ENCODE measurements around the gene TANGO2.
"Not testable (repeated sequence)": the region's sequence is repeated elsewhere in the genome, so short reads cannot be mapped to it uniquely, and the experiment has no call there.

The TANGO2 gene

DNA sequence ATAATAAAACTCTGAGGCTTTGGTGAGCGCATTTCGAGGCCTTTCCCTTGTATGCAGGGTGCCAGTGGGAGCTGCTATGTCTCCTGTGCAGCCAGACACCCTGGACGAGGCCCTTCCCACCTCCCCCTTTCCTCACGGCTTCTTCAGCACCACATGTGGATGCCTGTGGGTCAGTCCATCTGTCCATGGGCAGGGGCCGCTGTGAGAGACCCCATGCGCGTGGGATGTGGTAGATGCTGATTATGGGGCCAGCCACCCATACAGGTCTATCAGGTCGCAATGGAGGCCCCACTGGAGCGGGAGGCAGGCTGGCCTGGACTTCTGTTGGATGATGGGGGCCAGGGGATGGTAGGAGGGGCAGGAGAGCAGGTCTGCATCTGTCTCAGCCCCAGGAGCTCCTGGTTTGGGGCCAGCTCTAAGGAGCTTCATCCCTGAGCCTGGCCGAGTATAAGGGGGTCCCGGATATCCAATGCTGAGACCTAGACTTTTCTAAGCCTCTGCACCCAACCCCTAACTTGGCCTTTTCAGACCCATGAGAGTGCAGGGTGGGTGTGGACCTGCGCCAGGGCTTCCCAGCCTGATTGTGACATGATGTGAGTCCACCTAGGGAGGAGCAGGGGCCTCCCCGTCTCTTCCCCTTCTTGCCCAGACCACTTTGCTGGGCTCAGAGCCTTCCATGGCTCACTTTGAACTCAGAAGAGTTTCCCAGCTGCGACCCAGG, 45.1 kb downstream of the TANGO2 start:
- no peak for DNase-seq (ENCODE audit: low read depth)

DNA sequence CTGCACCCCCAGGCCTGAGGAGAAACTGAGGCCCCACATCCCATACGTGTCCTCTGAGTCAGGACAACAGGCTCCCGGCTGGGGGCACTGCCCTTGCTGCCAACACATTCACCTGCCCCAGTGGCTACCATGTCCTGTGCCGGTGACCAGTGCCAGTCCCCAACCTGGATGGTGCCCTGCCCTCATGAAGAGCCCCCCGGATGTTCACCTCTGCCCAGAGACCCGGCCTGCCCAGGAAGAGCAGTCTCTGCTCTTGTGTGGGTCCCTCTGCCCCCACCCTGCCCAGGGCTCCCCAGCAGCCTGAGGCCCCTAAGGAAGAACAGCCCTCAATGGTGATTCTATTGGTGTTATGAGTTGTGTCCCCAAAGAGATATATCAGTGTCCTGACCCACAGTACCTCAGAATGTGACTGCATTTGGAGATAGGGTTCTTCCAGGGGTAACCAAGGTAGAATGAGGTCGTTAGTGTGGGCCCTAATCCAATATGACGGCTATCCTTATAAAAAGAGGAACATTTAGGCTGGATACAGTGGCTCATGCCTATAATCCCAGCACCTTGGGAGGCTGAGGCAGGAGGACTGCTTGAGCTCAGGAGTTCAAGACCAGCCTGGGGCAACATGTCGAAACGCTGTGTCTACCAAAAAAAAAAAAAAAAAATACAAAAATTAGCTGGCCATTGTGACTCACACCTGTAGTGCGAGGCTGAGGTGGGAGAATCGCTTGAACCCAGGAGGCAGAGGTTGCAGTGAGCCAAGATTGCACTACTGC, 45.9 kb downstream of the TANGO2 start:
- no peak for DNase-seq (ENCODE audit: low read depth)

- DNase-seq (ENCODE audit: low read depth): not testable (repeated sequence)
Observed at GRCh38 chr22:20067384-20067682, 46.4 kb downstream of the TANGO2 start.

DNA sequence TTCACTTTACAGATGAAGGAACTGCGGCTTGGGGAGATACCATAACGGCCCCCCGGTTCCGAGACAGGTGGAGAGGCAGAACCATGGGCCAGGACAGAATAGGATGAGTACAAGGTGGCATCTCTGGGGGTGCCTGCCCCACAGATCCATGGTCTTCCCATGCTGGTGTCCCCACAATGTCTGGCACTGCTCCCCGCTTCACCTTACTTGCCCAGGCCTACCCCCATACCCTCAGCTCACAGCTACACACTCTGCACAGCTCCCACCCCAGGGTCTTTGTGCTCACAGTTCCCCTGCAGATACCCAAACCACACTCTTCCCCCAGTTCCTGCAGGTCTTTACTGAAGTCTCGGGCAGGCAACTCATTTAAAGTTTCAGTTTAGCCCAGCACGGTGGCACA, 47.7 kb downstream of the TANGO2 start:
- DNase-seq (ENCODE audit: low read depth): no peak

- no peak for DNase-seq (ENCODE audit: low read depth)
Observed at GRCh38 chr22:20069331-20070042, 48.6 kb downstream of the TANGO2 start.

DNA sequence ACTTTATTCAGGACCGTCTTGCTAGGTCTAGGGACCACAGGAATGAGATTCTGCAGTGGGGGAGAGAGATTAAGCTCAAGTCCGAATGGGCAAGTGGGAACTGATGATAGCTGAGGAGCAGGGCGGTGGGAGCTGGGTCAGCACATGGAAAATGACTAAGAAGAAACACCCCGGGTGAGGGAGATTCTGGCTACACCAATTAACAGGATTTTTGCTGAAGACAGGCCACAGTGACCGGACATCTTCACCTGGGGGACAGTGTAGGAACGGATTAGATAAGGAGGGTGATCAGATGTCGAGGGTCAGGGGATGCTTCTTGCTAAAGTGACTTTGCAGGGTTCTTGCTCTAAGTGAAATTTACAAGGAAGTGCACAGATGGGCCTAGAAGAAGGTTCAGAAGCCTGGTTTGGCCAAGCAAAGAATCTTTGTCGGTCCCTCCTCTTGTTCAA, 50.6 kb downstream of the TANGO2 start:
- no peak for DNase-seq (ENCODE audit: low read depth)

GRCh38 chr22:20076627-20077172, 55.8 kb downstream of the TANGO2 start:
- DNase-seq (ENCODE audit: low read depth): no peak

GRCh38 chr22:20079745-20080444, 59.0 kb downstream of the TANGO2 start, which contains the start of gene DGCR8:
DGCR8 (plus strand) TSS chr22:20080241; CDS start chr22:20085964, 5,723 bp downstream.
- peak; percentile 26 for DNase-seq (ENCODE audit: low read depth)

GRCh38 chr22:20080445-20080775, 59.5 kb downstream of the TANGO2 start:
- peak; percentile 41 for DNase-seq (ENCODE audit: low read depth)

- DNase-seq (ENCODE audit: low read depth): no peak
Observed at GRCh38 chr22:20080776-20081654, 60.1 kb downstream of the TANGO2 start.

DNA sequence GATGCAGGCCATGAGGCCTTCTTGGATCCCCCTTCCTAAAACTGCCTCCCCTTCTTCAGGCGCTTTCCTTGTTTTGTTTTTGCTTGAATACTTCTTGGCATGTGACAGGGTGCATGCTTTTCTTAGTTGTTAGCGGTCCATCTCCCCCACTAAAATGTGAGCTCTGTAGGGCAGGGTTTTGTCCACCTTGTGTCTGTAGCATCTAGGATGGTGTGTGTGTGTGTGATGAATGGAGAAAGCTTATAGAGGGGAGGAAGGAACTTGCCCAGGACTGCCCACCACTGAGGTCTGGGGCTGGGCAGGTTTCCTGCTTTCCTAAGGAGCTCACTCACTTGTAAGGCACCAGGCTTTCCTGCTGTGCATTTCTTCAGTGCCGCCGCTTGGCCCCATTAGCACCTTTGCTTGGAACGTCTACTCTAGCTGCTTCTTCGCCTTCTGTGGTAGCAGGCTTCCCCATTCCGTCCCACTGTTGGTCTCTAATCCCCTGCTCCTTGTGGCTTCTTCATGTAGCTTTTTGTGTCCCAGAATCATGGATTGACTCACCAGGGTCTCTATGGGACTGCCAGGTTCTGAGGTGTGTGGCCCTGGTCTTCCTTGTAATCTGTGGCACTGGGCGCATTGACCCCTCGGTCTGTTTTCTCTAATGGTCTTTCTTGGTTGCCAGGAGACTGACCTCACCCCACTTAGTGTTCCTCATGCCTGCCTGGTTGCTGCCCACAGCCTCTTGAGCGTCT, 62.4 kb downstream of the TANGO2 start:
- no peak for DNase-seq (ENCODE audit: low read depth)

GRCh38 chr22:20083891-20084546, 63.1 kb downstream of the TANGO2 start:
- no peak for DNase-seq (ENCODE audit: low read depth)

DNA sequence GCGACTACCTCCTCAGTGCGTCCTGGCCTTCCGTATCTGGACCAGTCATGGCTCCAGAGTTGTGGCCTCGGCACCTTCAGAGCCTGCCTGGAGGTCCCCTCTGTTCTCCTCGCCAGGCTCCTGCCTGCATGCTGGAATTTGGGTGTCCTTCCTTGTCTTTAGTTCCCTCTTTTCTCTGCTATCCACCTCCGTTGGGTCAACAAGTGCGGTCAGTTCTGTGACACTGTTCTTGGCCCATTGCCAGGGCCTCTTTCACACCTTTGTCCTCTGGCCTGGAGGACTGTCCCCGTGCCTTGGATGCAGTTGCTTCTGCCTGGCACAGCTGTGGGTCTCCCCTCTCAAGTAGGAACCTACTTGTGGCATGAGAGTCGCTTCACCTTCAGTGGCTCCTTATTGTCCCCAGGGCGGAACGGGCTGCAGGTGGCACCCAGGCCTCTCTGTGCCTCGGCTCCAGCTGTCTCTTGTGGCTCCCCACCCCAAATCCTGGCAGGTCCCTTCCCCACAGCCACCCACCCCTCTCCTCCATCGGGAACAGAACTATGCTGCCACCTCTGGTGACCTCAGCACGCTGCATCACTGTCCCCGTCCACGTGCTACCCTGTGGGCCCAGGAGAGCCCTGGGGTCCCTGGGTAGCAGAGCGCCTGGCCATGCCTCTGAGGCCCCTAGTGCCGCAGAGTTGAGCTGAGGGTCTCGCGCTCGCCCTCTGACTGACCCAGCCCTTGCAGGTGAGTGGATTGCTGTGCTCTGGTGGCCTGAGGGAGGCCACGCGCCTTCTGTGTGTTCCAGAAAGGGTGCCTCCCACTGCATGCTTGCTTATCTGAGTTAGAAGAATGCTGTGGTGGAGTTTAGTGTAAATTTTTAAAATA, 63.9 kb downstream of the TANGO2 start:
- DNase-seq (ENCODE audit: low read depth): no peak

DNA sequence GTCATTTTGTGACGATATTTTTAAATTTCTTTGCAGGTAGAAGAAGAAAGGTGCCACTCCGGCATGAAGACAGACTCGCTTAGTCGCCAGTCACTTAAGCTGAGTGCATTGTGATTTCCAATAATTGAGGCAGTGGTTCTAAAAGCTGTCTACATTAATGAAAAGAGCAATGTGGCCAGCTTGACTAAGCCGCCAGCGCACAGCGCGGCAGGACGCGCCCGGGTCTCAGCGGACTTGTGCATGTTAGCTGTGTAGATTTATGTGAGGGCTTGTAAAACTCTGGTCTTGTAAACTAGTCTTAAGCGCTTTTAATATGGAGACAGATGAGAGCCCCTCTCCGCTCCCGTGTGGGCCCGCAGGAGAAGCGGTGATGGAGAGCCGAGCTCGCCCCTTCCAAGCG, 64.7 kb downstream of the TANGO2 start:
- no peak for DNase-seq (ENCODE audit: low read depth)

GRCh38 chr22:20086101-20086599, 65.2 kb downstream of the TANGO2 start:
- no peak for DNase-seq (ENCODE audit: low read depth)

DNA sequence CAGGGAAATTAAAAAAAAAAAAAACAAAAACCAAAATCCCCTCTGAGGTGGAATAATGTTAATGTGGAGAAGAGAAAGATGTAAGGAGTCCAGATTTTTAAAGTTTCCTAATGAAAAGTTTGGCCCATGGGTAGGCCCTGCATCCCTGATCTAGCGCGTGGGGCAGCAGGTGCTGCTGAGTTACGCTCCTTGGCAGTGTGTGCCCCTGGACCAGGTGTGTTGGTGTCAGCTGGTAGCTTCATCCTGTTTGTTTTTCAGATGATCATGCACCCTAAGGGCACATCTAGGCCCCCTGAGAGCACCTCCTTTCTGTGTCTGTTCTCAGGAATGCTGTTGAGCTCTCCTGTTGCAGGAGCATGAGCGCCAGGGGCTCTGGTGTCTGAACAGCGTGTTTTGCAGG, 65.9 kb downstream of the TANGO2 start:
- DNase-seq (ENCODE audit: low read depth): no peak

DNA sequence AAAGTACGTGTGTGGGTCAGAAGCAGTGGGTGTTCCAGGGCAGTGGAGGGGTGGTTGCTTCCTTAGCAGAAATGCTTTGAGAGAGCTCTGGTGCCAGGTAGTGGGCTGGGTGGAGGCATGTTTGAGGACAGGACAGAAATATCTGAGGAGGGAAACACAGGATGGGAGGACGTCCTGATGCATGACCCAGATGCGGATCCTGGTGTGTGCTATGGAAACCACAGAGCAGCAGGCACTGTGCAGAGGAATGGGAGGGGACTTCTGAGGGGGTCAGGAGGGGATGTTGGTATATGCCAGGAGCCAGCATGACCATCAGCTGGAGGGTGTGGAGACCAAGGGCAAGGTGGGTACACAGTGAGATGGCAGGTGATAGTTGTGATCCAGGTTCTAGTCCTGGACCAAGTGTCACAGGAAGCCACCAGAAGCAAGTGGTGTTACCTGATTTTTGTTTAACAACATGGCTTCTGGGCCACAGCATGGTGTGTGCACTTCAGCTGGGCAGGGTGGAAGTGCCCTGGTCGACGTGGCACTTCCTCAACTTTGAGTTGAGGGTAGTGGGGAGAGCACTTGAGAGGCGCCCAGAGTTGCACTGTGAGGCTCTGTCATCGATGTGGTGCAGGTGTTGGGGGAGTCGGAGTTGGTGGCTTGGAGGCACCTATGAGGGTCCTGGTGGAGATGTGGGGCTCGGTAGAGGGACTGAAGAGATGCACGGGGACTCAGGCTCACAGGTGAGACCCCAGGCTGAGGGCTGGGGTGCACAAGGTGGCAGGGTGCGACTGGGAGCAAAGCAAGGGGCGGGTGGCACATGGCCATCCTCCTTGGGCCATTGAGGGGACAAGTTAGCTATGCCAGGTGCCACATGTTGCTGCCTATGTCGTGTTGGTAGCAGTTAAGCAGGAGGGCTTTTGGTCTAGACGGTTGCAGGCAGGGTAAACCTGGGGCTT, 66.7 kb downstream of the TANGO2 start:
- DNase-seq (ENCODE audit: low read depth): no peak

- DNase-seq (ENCODE audit: low read depth): no peak
Observed at GRCh38 chr22:20088263-20088648, 67.3 kb downstream of the TANGO2 start.

Measured in stimulated activated CD8-positive, alpha-beta memory T cell treated with anti-CD3 and anti-CD28 coated beads, Interleukin-15, amount 100 ng/mL, for 1 hour (primary cell).